ENCODE results near the gene MOB3B.
"Not testable (repeated sequence)": the region's sequence is repeated elsewhere in the genome, so short reads cannot be mapped to it uniquely, and the experiment has no call there.

The MOB3B gene

GRCh38 chr9:27440888-27441740 is 88.5 kb downstream of the MOB3B start:
- DNase-seq: no peak

DNA sequence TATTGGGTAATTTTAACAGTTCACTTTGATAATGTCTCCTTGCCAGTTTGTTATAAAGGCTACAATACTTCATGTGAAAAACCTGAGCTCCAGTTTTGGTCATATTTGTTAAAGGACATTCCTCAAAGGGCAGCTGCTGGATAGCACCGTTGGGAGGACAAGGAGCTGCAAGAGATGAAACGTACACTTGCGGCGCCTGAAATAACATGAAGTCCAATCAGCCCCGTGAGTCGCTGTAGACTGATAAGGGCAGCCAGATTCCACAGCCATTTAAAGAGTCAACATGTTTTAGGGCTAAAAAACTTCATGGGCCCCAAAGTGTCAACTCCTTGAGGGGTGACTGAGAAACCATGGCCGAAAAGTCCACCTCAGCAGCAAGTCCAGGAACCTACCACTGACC is 91.1 kb downstream of the MOB3B start:
- no peak for DNase-seq

- DNase-seq: no peak
Observed at GRCh38 chr9:27437652-27438373, 91.8 kb downstream of the MOB3B start.

DNA sequence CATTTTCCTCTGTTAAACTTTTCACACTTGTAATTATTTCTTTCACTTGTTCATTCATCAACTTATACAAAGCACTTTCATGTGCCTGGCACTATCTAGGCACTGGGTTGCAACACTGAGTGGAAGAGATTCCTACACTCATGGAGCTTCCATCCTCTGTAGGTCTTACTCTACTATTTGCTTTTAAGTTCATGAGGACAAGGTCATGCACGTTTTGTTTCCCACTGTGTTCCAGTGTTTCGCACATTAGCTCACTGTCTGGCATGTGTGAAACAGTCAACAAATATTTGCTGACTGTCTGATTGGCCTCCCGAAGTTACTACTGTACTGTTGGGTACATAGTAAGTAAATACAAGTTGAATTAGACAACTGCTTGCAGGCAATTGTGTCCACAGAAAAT is 93.4 kb downstream of the MOB3B start:
- no peak for DNase-seq

DNA sequence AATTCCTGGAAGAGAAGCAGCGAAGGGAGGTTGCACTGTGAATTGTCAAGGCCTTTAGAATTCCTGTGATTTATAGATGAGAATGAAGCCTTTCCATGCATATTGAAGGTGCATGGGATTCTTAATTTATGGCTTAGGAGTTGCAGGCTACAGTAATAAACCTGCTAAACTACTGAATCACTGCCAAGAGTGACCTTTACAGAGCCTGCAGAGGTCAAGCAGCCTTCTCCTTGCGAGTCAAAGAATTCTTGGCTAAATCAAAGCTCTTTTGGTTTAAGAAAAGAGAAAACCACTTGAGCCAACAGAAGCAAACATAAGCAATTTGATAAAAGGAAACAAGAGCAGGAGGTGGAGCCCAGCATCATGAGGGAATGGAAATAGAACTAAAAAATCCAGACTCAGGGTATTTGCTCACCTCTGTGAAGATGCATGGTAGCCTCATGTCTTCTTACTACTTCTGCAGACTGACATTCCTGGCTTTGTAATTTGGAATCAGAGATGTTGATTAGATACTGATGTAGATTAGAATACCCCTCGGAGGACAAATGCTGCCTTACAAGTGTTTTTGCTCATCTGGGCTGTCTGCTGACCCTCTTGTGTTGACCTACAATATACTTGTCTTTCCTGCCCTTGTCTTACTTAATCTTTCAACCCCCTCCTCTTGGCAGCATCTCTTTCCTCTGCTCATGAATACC is 95.8 kb downstream of the MOB3B start:
- no peak for DNase-seq

GRCh38 chr9:27432308-27432707 is 97.3 kb downstream of the MOB3B start:
- no peak for DNase-seq

DNA sequence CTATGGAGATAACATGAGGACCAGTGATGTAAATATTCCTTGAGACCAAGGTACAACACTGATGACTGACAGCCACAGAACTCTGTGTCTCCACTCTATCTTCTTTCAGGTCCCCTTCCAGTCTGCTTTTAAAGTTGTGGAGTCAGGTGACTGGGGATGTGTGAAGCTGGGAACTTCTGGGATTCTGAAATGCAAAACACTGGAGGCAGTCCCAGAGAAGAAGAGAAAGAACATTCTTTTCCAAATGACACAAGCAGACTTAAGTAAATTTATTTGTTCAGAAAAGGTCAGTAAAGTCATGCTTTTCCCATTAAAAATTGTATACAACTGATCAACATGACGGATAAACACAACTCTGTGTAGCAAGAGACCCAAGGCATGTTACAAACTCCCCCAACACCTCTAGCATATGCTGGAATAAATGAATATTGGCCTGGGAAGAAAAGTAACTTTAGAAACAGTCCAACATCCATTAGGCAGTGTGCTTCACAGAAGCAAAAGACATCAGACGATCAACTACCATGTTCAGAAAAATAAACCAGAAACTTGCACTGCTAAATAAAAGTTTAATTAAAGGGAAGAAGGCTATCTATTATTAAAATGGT is 98.0 kb downstream of the MOB3B start:
- DNase-seq: no peak

GRCh38 chr9:27430750-27431535 is 98.7 kb downstream of the MOB3B start:
- no peak for DNase-seq

DNA sequence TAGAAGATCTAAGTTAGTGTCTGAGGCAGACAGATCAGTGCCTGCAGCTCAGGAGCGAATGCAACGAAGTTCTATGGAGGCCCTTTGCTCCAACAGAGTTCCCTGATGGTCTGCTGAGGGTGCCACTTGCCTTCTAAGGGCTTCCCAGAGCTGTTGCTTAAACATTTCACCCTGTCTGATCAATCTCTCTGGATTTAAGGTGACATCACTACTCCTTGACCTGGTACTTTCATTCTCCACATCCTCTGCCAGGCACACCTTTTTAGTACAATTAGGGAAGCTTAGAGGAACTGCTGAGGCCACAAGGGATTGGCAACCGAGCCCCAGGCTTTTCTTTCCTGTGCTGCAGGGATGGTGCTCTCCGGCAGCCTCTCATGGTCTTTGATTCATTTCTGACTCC is 99.7 kb downstream of the MOB3B start:
- DNase-seq: no peak

DNA sequence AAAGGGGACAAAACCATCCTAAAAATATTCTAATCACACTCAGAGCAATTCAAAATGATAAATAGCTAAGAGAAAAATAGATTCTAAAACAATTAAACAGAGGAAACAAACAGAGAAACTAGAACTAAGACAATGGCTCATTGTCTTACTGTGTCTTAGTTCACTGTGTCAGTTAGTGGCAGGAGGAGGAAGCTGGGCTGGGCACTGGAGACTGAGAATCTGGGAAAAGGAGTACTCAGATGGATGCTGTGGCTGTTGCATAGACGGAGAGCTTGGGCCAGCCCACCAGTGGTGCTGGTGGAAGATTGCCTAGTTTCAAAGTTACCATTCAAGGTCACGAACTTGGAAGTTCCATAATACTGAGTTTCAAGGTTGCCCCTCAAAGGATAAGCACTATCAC is 100.2 kb downstream of the MOB3B start:
- no peak for DNase-seq

GRCh38 chr9:27428551-27428950 is 101.1 kb downstream of the MOB3B start:
- no peak for DNase-seq

GRCh38 chr9:27427272-27427643 is 102.4 kb downstream of the MOB3B start:
- DNase-seq: no peak

- DNase-seq: peak in 1 of 2 experiments; percentile 24
Observed at GRCh38 chr9:27426511-27427271, 102.9 kb downstream of the MOB3B start.

DNA sequence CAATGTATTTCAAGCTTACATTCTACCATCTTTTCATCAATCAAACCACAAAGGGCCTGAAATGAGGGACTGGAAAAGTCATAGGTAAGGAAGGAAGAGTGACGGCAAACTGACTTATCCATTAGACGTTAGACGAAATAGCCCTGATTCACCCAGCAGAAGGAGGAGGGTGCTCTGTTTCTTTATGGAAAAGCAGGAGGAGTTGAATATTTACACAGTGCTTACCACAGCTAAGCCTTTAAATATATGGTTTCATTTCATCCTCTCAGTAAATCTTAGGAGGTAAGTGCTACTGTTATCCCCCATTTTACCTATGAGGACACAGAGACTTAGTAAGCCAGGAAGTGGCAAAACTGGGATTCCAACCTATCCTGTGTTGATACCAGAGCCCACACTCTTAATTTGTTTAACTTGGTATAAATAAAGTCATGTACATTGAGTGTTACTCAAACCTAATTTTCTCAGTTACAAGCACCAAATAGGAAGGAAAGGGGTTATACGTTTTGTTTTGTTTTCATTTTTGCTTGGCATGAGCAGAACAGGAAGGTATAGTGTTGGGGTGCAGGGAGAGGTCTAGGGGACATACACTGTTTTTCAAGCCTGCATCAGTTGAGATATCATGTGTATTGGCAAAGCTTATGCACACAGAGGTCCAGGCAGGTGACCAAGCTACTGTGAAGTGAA is 103.6 kb downstream of the MOB3B start:
- no peak for DNase-seq

DNA sequence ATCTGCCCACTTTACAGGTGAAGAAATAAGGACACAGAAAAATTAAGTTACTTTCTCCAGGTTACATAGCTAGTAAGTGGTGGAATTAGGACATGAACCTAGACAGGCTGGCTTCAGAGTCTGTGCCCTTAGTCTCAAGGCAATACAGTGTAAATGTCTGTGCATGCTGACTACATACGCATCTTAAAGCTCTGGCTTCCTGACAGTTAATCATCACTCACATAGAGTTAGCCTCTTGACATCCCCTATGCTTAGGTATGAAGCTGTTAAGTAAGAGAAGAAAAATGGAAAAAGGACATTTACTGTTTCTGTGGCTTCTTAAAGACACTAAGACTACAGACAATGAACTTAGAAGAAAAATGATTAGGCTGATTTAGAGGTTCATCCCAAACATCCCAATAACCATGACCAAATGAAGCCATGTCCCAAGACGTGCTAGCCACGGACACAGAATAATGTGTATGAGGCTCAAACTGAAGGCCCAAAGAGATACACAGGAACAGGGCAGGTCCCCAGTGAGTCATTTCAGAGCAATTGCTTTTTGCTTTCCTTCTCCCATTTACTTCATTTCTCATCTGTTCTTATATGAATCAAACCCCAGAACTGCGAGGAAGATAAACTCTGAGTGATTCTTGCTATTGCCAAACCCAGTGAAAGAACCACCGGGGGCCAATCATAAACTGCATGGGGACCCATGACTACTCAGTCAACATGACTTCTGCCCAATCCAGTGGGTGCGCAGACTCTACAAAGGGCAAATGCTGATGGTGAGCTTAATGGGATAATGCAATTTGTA is 105.5 kb downstream of the MOB3B start:
- DNase-seq: no peak

DNA sequence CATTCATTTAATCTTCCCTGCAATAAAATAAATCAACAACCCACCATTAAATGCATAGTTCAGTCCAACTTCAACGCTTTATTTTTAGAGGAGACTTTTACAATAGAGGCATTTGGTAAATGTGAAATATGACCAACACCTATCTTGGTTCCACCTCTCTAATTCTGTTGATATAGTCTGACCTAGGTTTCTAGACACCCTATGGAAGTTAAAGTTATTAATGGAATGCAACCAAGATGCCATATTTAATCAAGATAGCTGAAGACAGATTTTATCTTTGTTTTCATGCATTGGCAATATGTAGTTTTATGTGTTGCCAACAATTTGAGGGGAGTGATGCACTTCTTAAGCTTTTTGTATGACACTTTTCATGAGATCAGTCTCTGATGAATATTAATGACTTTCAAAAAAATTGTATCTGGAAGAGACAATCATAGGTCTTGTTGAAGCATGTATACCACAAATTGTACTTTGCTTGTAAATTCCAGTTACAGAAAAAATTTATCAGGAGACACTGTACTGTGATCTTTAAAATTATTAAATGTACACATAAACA is 107.3 kb downstream of the MOB3B start:
- no peak for DNase-seq

- no peak for DNase-seq
Observed at GRCh38 chr9:27421577-27421976, 108.0 kb downstream of the MOB3B start.

- not testable (repeated sequence) for DNase-seq
Observed at GRCh38 chr9:27419558-27419957, 110.1 kb downstream of the MOB3B start.

DNA sequence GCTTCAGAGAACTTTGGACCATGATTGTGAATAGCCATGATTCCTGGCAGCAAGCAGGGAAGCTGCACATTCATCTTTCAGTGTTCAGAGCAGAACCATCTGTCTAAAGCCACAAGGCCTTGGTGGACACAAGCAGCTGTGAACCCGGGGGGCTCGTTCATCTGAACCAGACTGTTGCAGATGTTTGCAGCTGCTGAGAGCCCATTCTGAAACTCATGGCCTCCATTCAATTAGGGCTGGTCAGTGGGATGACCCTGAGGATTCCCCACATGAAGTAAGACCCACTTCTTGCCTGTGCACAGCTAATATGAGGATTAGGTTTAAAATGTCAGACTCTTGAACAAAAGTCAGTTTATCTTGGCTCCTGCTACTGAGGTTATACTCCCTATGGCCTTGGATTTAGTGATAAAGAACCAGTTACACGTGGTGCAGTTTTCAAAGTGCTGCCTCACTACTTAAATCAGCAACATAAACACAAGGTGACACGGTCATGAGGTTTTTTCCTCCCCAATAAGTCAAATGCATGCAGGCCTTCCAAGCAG is 115.3 kb downstream of the MOB3B start:
- DNase-seq: no peak

Measured in NCI-H1930 (cell line).